GM12878 (cell line): ENCODE measurements around the gene LIPG. TPM values are rescaled to one million over a fixed set of nuclear protein-coding genes. Genes with fewer than 3 reads are reported as not detected.

Experiments used
- ATAC-seq: fragments of 200-7000 bp; cut with Tn5 transposase; 3 replicates; pipeline ENCODE4 v1.9.1; 2020; ENCODE audit warnings: mild to moderate bottlenecking, moderate library complexity
- BruUV-seq: library from RNA; stranded (reverse); fragments of 400-500 nt; replicated peaks from 2 replicates; lab custom pipeline; 2021; lab: Mats Ljungman, UMichigan
- CTCF ChIA-PET: fragments of 300-600 bp; sonication (Branson Sonifier 250); formaldehyde crosslinking; extraction: SDS; loops from one replicate; lab custom pipeline; 2021; ENCODE audit warnings: inconsistent platforms; lab: Yijun Ruan, JAX
- POLR2A ChIA-PET: fragments of 350-600 bp; formaldehyde crosslinking; extraction: SDS; loops from one replicate; lab custom pipeline; 2021; ENCODE audit warnings: inconsistent platforms; lab: Charles Lee
- RAD21 ChIA-PET: fragments of 300-600 bp; sonication (Branson Sonifier 250); formaldehyde crosslinking; loops from one replicate; lab custom pipeline; 2023; ENCODE audit warnings: antibody characterized with exemption; ENCODE audit not compliant: unreplicated experiment; lab: Charles Lee
- SMC1A ChIA-PET: fragments of 300-600 bp; sonication (Branson Sonifier 250); formaldehyde crosslinking; loops from one replicate; lab custom pipeline; 2023; ENCODE audit not compliant: unreplicated experiment, uncharacterized antibody; lab: Charles Lee
- DNase-seq: peaks from one replicate; pipeline ENCODE4 v3.0.0-alpha.2; 2011; ENCODE audit warnings: low read depth, low spot score
- FAIRE-seq: peaks from 3 replicates; lab custom pipeline; 2011; peaks lifted over from hg19 to GRCh38; lab: Jason Lieb, UNC
- H2AFZ ChIP-seq: 2 replicates; pipeline ENCODE4 v1.6.0; 2011; ENCODE audit warnings: low read depth, low read length, control low read depth; ENCODE audit not compliant: control insufficient read depth
- H3K27ac ChIP-seq: 2 replicates; pipeline ENCODE4 v1.5.1; 2011; ENCODE audit warnings: control low read depth; ENCODE audit not compliant: control insufficient read depth, insufficient read depth
- H3K27me3 ChIP-seq, 2 experiments: replicated peaks in 1 of 2; 2 replicates each; pipeline versions ENCODE4 v1.6.0 to v1.6.1; 2011; ENCODE audit warnings: low read length in 1 of 2; ENCODE audit not compliant: control insufficient read depth in 2 of 2, insufficient read depth in 2 of 2
- H3K36me3 ChIP-seq, 2 experiments: 2 replicates each; pipeline ENCODE4 v1.5.1; 2011; ENCODE audit warnings: low read length in 1 of 2; ENCODE audit not compliant: control insufficient read depth in 2 of 2, insufficient read depth in 2 of 2
- H3K4me1 ChIP-seq: 2 replicates; pipeline ENCODE4 v1.6.1; 2011; ENCODE audit warnings: mild to moderate bottlenecking, low read length, moderate library complexity, mixed read lengths; ENCODE audit not compliant: control insufficient read depth, insufficient read depth
- H3K4me2 ChIP-seq: 2 replicates; pipeline ENCODE4 v1.6.0; 2011; ENCODE audit warnings: control low read depth; ENCODE audit not compliant: control insufficient read depth, insufficient read depth
- H3K4me3 ChIP-seq: fragments of 200-600 bp; sonication (generic); 2 replicates; pipeline ENCODE4 v1.5.1; 2016
- H3K79me2 ChIP-seq: 2 replicates; pipeline ENCODE4 v1.6.0; 2011; ENCODE audit warnings: low read length; ENCODE audit not compliant: control insufficient read depth, insufficient read depth
- H3K9ac ChIP-seq: 2 replicates; pipeline ENCODE4 v1.8.0; 2011; ENCODE audit warnings: low read length, control low read depth, mixed read lengths; ENCODE audit not compliant: control insufficient read depth, insufficient read depth
- H3K9me3 ChIP-seq: replicated peaks from 3 replicates; pipeline ENCODE4 v1.5.1; 2011; ENCODE audit warnings: mild to moderate bottlenecking, low read length; ENCODE audit not compliant: control insufficient read depth, insufficient read depth
- H4K20me1 ChIP-seq: 2 replicates; pipeline ENCODE4 v1.6.0; 2011; ENCODE audit not compliant: control insufficient read depth, insufficient read depth
- CEBPZ ChIP-seq: fragments of 150-350 bp; IDR thresholded peaks from 2 replicates; pipeline ENCODE4 v1.6.1; 2016; ENCODE audit warnings: low read depth, low read length
- CREM ChIP-seq: IDR thresholded peaks from 2 replicates; pipeline ENCODE4 v1.6.1; 2014; ENCODE audit warnings: antibody characterized with exemption, low read depth
- DPF2 ChIP-seq: fragments of 450-650 bp; IDR thresholded peaks from 2 replicates; pipeline ENCODE4 v1.6.1; 2017; ENCODE audit warnings: mild to moderate bottlenecking
- E2F8 ChIP-seq: fragments of 450-650 bp; IDR thresholded peaks from 2 replicates; pipeline ENCODE4 v1.6.1; 2018; ENCODE audit warnings: mild to moderate bottlenecking, low read depth, moderate library complexity; ENCODE audit not compliant: partially characterized antibody
- E4F1 ChIP-seq: fragments of 450-650 bp; IDR thresholded peaks from 2 replicates; pipeline ENCODE4 v1.6.1; 2018; ENCODE audit warnings: borderline replicate concordance, mild to moderate bottlenecking; ENCODE audit not compliant: partially characterized antibody
- EGR1 ChIP-seq, 2 experiments: IDR thresholded peaks; 1 replicate in 1 of 2; 2 replicates in 1 of 2; pipeline ENCODE4 v1.6.1; 2011 to 2012; ENCODE audit warnings: low read depth in 2 of 2, low read length in 2 of 2, borderline replicate concordance in 1 of 2, mild to moderate bottlenecking in 1 of 2, moderate library complexity in 1 of 2
- FOXK2 ChIP-seq: fragments of 450-650 bp; IDR thresholded peaks from 2 replicates; pipeline ENCODE4 v1.6.1; 2017; ENCODE audit warnings: mild to moderate bottlenecking, moderate library complexity
- JUNB ChIP-seq: IDR thresholded peaks from 2 replicates; pipeline ENCODE4 v1.6.1; 2016; ENCODE audit warnings: antibody characterized with exemption, mild to moderate bottlenecking
- MEF2B ChIP-seq: fragments of 450-650 bp; IDR thresholded peaks from 2 replicates; pipeline ENCODE4 v1.6.1; 2018; ENCODE audit warnings: mild to moderate bottlenecking, moderate library complexity; ENCODE audit not compliant: partially characterized antibody, poor library complexity, severe bottlenecking
- MTA2 ChIP-seq: fragments of 450-650 bp; IDR thresholded peaks from 2 replicates; pipeline ENCODE4 v1.6.1; 2016; ENCODE audit warnings: low read depth, mild to moderate bottlenecking, moderate library complexity
- NFXL1 ChIP-seq: fragments of 450-650 bp; IDR thresholded peaks from 2 replicates; pipeline ENCODE4 v1.6.1; 2017; ENCODE audit warnings: antibody characterized with exemption, mild to moderate bottlenecking, borderline replicate concordance
- SIX5 ChIP-seq: IDR thresholded peaks from 2 replicates; pipeline ENCODE4 v1.6.1; 2011; ENCODE audit warnings: mild to moderate bottlenecking, low read depth, low read length, moderate library complexity; ENCODE audit not compliant: severe bottlenecking
- SMAD1 ChIP-seq: fragments of 450-650 bp; IDR thresholded peaks from 2 replicates; pipeline ENCODE4 v1.6.1; 2018; ENCODE audit warnings: mild to moderate bottlenecking, low read depth; ENCODE audit not compliant: partially characterized antibody
- TCF12 ChIP-seq: IDR thresholded peaks from 2 replicates; pipeline ENCODE4 v1.6.1; 2011; ENCODE audit warnings: low read depth, mild to moderate bottlenecking, low read length
- WRNIP1 ChIP-seq: IDR thresholded peaks from 2 replicates; pipeline ENCODE4 v1.6.1; 2011; ENCODE audit warnings: low read depth, low read length, improper control_type of control experiment, borderline replicate concordance
- ZNF24 ChIP-seq: fragments of 450-650 bp; IDR thresholded peaks from 2 replicates; pipeline ENCODE4 v1.6.1; 2017; ENCODE audit warnings: antibody characterized with exemption, mild to moderate bottlenecking
- WGBS: methylation state at CpG from one replicate; pipeline ENCODE4 v1.1.6; 2016; ENCODE audit warnings: low lambda C conversion rate; ENCODE audit not compliant: insufficient replicate concordance, insufficient coverage; ENCODE audit errors: missing lambda C conversion rate; 5-methylcytosine and 5-hydroxymethylcytosine counted together
- in situ Hi-C: fragments of 300-500 bp; cut with MboI; formaldehyde crosslinking; loops from 9 replicates; pipeline ENCODE4 v1.14.3; 2018; ENCODE audit warnings: mixed read lengths
- intact Hi-C: fragments of 100-400 bp; cut with micrococcal nuclease; formaldehyde crosslinking; loops from one replicate; pipeline ENCODE4 v1.14.2; 2022; ENCODE audit not compliant: unreplicated experiment
- polyA plus RNA-seq, 11 experiments: library from polyadenylated mRNA; depleted of rRNA in 4 of 11; unstranded in 6 of 11; stranded (reverse) in 5 of 11; fragments of >200 nt; fragmentation: Nextera tagmentation in 4 of 11; fragmentation: Illumina TruSeq in 1 of 11; extraction: Ambion mirVana in 4 of 11; extraction: Trizol in 1 of 11; gene quantifications; 1 replicate in 1 of 11; 2 replicates in 10 of 11; pipeline versions ENCODE4 v1.2.1 to v1.2.3, GENCODE V29; 2011 to 2016; ENCODE audit warnings: inconsistent platforms in 2 of 11, missing spikeins in 2 of 11, low read depth in 1 of 11
- total RNA-seq, 4 experiments: library from RNA; depleted of rRNA in 3 of 4; stranded (reverse); fragments of >200 nt in 3 of 4; fragmentation: Illumina TruSeq in 1 of 4; extraction: Trizol in 1 of 4; gene quantifications; 2 replicates each; pipeline versions ENCODE4 v1.2.1 to v1.2.3, GENCODE V29; 2013 to 2021

LIPG gene
- total and polyA plus RNA-seq, 10 of the 15 experiments (the other 5 are each of a cell fraction or from before 2014, with no cell fraction given): 0.04 to 0.55 (median 0.18) TPM; not detected in 1

GRCh38 chr18:49537232-49537896 lies 24.5 kb upstream of the LIPG start:
- ChIA-PET RAD21 (no interaction called here), SMC1A (interaction anchor here (1.2 to 2.2 kb wide), 2 partner anchors 8 to 23 kb away, joined by 3 to 7 read pairs; no protein-coding TSS in a partner anchor), POLR2A (no interaction called here), CTCF (interaction anchor here (0.6 to 2.3 kb wide), 3 partner anchors 22 to 321 kb away, joined by 4 to 9 read pairs (median 5); no protein-coding TSS in a partner anchor)
- Histone ChIP-seq H3K9ac (no peak overlapping the region), H2AFZ (no peak overlapping the region), H3K27ac (no peak overlapping the region), H4K20me1 (no peaks in the 10 kb centered on the region), H3K36me3 (no peaks in the 10 kb centered on the region), H3K4me1 (peaks cover under 1% of the 10 kb centered on the region; the same call in 1 of the 2 replicates), H3K79me2 (no peaks in the 10 kb centered on the region), H3K4me2 (no peak overlapping the region), H3K27me3 (no peaks in the 10 kb centered on the region), H3K4me3 (no peak overlapping the region), H3K9me3 (no peaks in the 10 kb centered on the region)
- no peak for ATAC-seq
- in situ Hi-C loops (no loop called here), intact Hi-C loops (no loop called here)
- FAIRE-seq: no peak
- WGBS: 41% methylated on average over 6 of the region's 6 CpGs
- no peak for DNase-seq
- no TSS peak for BruUV-seq
- TF ChIP-seq NFXL1: no peak
- TF ChIP-seq SIX5: no peak
- TF ChIP-seq SMAD1: no peak
- TF ChIP-seq TCF12: no peak
- TF ChIP-seq MTA2: no peak
- TF ChIP-seq EGR1 (IDR thresholded peaks at IDR 0.05; ENCODE audit: borderline replicate concordance in 1 of 2, low read depth in 2 of 2, low read length in 2 of 2): no peak
- TF ChIP-seq WRNIP1: no peak
- TF ChIP-seq FOXK2: no peak
- no peak for TF ChIP-seq ZNF24
- no peak for TF ChIP-seq E4F1
- no peak for TF ChIP-seq JUNB
- TF ChIP-seq DPF2: no peak
- TF ChIP-seq CEBPZ: no peak
- TF ChIP-seq MEF2B: no peak
- no peak for TF ChIP-seq E2F8
- TF ChIP-seq CREM: no peak
